ENCODE measurements around the gene VAMP1. TPM values are rescaled to one million over a fixed set of nuclear protein-coding genes. Genes with fewer than 3 reads are reported as not detected.
"Not testable (repeated sequence)": the region's sequence is repeated elsewhere in the genome, so short reads cannot be mapped to it uniquely, and the experiment has no call there.

VAMP1 gene
- total RNA-seq, 4 donors from 2014 or later: 2.1 to 5.4 (median 3.7) TPM

DNA sequence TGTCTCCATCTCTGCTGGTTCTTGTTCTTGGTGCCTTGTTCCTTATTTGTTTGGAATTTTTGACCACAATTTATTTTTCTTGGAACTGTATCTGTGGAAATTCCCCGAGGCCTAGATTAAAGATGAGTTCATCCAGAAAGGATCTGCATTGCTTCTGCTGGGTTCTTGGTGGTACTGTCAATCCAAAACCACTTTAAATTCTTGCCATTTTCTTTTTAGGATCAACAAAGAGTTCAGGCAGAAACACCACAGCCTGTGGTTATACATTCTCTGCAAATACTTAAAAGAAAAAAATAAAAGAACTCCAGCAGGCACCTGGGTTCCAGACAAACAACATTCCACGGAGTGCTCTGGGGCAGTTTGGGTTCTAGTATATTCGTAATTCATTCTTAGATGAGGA, 6.0 kb upstream of the VAMP1 start:
- H3K4me1 ChIP-seq: peaks cover 9% of the 10 kb centered on the region
- H3K9me3 ChIP-seq: no peaks in the 10 kb centered on the region
- H3K27ac ChIP-seq: no peak overlapping the region
- H3K27me3 ChIP-seq: no peaks in the 10 kb centered on the region
- TF ChIP-seq POLR2A (IDR thresholded peaks at IDR 0.05): no peak
- TF ChIP-seq POLR2AphosphoS5 (IDR thresholded peaks at IDR 0.05): no peak
- TF ChIP-seq EP300 (IDR thresholded peaks at IDR 0.05): no peak
- TF ChIP-seq, protein P1, sequence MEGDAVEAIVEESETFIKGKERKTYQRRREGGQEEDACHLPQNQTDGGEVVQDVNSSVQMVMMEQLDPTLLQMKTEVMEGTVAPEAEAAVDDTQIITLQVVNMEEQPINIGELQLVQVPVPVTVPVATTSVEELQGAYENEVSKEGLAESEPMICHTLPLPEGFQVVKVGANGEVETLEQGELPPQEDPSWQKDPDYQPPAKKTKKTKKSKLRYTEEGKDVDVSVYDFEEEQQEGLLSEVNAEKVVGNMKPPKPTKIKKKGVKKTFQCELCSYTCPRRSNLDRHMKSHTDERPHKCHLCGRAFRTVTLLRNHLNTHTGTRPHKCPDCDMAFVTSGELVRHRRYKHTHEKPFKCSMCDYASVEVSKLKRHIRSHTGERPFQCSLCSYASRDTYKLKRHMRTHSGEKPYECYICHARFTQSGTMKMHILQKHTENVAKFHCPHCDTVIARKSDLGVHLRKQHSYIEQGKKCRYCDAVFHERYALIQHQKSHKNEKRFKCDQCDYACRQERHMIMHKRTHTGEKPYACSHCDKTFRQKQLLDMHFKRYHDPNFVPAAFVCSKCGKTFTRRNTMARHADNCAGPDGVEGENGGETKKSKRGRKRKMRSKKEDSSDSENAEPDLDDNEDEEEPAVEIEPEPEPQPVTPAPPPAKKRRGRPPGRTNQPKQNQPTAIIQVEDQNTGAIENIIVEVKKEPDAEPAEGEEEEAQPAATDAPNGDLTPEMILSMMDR (IDR thresholded peaks at IDR 0.05): no peak
- no peaks in the 10 kb centered on the region for H3K36me3 ChIP-seq
- WGBS: 41% methylated on average over 3 of the region's 3 CpGs
- H3K4me3 ChIP-seq: no peak overlapping the region
- DNase-seq (ENCODE audit: low spot score in 2 of 2): no peak

DNA sequence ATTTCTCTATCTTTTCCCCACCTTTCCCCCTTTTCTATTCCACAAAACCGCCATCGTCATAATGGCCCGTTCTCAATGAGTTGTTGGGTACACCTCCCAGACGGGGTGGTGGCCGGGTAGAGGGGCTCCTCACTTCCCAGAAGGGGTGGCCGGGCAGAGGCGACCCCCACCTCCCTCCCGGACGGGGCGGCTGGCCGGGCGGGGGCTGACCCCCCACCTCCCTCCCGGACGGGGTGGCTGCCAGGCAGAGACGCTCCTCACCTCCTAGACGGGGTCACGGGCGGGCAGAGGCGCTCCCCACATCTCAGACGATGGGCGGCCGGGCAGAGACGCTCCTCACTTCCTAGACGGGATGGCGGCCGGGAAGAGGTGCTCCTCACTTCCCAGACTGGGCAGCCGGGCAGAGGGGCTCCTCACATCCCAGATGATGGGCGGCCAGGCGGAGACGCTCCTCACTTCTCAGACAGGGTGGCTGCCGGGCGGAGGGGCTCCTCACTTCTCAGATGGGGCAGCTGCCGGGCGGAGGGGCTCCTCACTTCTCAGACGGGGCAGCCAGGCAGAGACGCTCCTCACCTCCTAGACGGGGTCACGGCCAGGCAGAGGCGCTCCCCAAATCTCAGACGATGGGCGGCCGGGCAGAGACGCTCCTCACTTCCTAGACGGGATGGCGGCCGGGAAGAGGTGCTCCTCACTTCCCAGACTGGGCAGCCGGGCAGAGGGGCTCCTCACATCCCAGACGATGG, 4.9 kb upstream of the VAMP1 start:
- not testable (repeated sequence) for DNase-seq (ENCODE audit: low spot score in 2 of 2); H3K36me3 ChIP-seq; H3K4me3 ChIP-seq; H3K27ac ChIP-seq; H3K27me3 ChIP-seq; H3K9me3 ChIP-seq
- peaks cover 15% of the 10 kb centered on the region for H3K4me1 ChIP-seq
- 85% methylated on average over 36 of the region's 48 CpGs for WGBS

DNA sequence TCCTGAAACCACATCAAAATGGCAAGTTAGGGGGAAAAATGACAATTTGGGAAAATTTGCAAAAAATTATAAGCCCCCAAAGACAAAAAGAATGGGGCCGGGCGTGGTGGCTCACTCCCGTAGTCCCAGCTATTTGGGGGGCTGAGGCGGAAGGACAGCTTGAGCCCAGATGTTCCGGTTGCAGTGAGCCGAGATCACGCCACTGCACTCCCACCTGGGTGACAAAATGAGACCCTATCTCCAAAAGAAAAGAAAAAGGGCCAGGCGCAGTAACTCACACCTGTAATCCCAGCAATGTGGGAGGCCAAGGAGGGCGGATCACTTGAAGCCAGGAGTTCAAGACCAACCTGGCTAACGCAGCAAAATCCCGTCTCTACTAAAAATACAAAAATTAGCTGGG, 2.0 kb upstream of the VAMP1 start:
- Histone ChIP-seq H3K9me3 (no peaks in the 10 kb centered on the region), H3K27me3 (no peaks in the 10 kb centered on the region), H3K4me3 (no peak overlapping the region), H3K4me1 (peaks cover 42% of the 10 kb centered on the region), H3K36me3 (no peaks in the 10 kb centered on the region), H3K27ac (no peak overlapping the region)
- no peak for DNase-seq (ENCODE audit: low spot score in 2 of 2)
- TF ChIP-seq POLR2A (IDR thresholded peaks at IDR 0.05) (no peak), POLR2AphosphoS5 (IDR thresholded peaks at IDR 0.05) (no peak), EP300 (IDR thresholded peaks at IDR 0.05) (no peak)
- TF ChIP-seq, protein P1 (IDR thresholded peaks at IDR 0.05): no peak
- WGBS: 66% methylated on average over 11 of the region's 11 CpGs

DNA sequence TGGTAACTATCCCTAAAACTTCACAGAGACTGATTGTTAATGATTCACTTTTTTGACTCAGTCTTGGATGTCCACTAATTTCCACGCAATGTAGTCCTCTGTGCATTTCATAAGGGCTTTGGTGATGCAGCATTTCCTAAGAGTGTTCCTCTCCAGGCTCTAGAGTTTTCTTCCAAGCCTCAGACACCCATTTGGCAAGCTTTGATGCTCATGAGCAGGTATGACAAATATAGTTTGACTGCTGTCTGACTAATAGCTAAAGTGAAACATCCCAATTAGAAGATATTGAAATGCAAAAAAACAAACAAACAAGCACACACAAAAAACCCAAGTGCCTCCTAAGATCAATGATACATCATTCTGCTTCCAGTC, 1.5 kb upstream of the VAMP1 start:
- H3K27ac ChIP-seq: no peak overlapping the region
- peaks cover 42% of the 10 kb centered on the region for H3K4me1 ChIP-seq
- no peaks in the 10 kb centered on the region for H3K27me3 ChIP-seq
- no peaks in the 10 kb centered on the region for H3K9me3 ChIP-seq
- no peak overlapping the region for H3K4me3 ChIP-seq
- 65% methylated on average over 1 of the region's 1 CpG for WGBS
- no peaks in the 10 kb centered on the region for H3K36me3 ChIP-seq
- DNase-seq (ENCODE audit: low spot score in 2 of 2): no peak
- TF ChIP-seq EP300 (IDR thresholded peaks at IDR 0.05) (no peak), POLR2A (IDR thresholded peaks at IDR 0.05) (no peak), POLR2AphosphoS5 (IDR thresholded peaks at IDR 0.05) (no peak)
- TF ChIP-seq, protein P1 (IDR thresholded peaks at IDR 0.05): no peak

DNA sequence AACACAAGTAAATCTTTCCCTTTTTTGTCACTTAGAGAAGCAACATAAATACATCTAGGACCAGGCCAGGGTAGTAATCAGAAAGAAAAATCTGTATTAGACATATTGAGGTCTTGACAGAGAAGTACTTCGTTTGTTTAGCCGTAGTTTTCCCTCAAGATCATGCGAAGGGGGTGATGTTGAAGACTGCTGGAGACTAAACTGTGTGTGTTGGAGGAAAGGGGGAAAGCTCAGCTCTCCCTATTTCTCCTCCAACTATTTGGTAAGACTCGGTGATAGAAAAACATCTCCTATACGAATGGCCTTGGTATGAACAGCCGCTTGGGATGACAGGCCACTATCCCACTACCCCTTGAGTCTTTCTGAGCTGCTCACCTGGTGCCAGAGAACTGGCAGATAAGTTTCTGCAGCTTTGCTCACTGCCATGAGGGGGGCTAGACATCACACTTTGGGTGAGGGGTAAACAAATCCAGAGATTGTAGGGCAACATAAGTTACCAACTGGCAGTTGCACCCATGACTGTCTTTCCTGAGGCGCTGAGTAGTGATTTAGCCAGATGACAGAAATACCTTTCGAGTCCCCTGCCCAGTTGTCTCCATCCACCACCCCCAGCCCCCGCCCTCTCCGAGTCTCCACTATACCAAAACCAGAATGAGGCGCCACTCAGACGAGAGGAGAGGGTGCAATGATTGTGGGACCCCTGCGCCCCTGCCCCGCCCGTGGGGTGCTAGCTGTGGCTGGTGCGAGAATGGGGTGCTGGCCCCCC, 685 bp downstream of the VAMP1 start:
- Histone ChIP-seq H3K27ac (peak overlapping the region; percentile 76), H3K9me3 (no peaks in the 10 kb centered on the region), H3K36me3 (peaks cover 12% of the 10 kb centered on the region), H3K4me1 (peaks cover 35% of the 10 kb centered on the region), H3K27me3 (no peaks in the 10 kb centered on the region), H3K4me3 (peak overlapping the region; percentile 53)
- no peak for TF ChIP-seq EP300 (IDR thresholded peaks at IDR 0.05)
- no peak for TF ChIP-seq POLR2AphosphoS5 (IDR thresholded peaks at IDR 0.05)
- TF ChIP-seq, protein P1 (IDR thresholded peaks at IDR 0.05): no peak
- TF ChIP-seq POLR2A (IDR thresholded peaks at IDR 0.05): no peak
- WGBS: 48% methylated on average over 6 of the region's 16 CpGs
- DNase-seq (ENCODE audit: low spot score in 2 of 2): no peak
